WTC11 (cell line): ENCODE measurements around the gene MND1.

Experiments used
- CTCF ChIP-seq: fragments of 200-600 bp; IDR thresholded peaks from 2 replicates; pipeline ENCODE4 v1.8.0; 2022; ENCODE audit warnings: antibody characterized with exemption
- E2F1 ChIP-seq: sonication (generic); formaldehyde crosslinking; IDR thresholded peaks from 2 replicates; pipeline ENCODE4 v1.8.0; 2022; ENCODE audit warnings: mild to moderate bottlenecking, missing genetic modification reagents
- IRF2 ChIP-seq: sonication (generic); formaldehyde crosslinking; IDR thresholded peaks from 2 replicates; pipeline ENCODE4 v1.8.0; 2022; ENCODE audit warnings: low read depth, missing genetic modification reagents, borderline replicate concordance
- SMAD4 ChIP-seq: sonication (generic); formaldehyde crosslinking; IDR thresholded peaks from 2 replicates; pipeline ENCODE4 v1.8.0; 2022; ENCODE audit warnings: mild to moderate bottlenecking, missing genetic modification reagents
- SP1 ChIP-seq: sonication (generic); formaldehyde crosslinking; conservative IDR thresholded peaks from 2 replicates; pipeline ENCODE4 v1.8.1; 2022; ENCODE audit warnings: missing genetic modification reagents

GRCh38 chr4:153345012-153345981 lies 809 bp downstream of the MND1 start:
- TF ChIP-seq E2F1 (CRISPR knock-in tag) (no peak), CTCF (no peak), IRF2 (CRISPR knock-in tag) (no peak), SMAD4 (CRISPR knock-in tag) (no peak), SP1 (CRISPR knock-in tag) (no peak)
